ENCODE results near the gene SYCE3. TPM values are rescaled to one million over a fixed set of nuclear protein-coding genes. Genes with fewer than 3 reads are reported as not detected.

SYCE3 gene
- total and polyA plus RNA-seq, 9 of the 15 experiments (the other 6 are each of a cell fraction or from before 2014, with no cell fraction given) = 0.56 TPM; not detected in 8

DNA sequence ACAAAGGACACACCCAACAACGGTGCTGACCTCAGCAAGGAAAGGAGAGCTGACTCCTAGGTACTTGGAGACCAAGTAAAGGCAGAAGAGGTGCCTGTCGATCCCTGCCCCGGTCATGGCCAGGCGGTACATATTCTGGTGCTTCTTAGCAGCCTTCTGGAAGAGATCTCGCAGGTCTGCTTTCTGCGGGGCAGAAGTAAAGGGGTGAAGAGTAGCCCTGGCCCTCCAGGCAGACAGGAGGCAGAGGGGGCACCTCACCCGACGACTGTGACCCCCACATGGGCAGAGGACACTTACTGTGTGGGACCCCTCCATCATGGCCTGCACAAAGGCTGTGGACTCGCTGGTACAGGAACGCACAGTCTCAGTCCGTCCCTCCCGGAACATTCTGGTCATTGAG, 8.1 kb upstream of the SYCE3 start:
- 59% methylated on average over 11 of the region's 12 CpGs for WGBS (ENCODE audit: insufficient coverage, low coverage, missing lambda C conversion rate)
- DNase-seq (ENCODE audit: extremely low read depth in 1 of 4, low spot score in 3 of 4) (no peak), ATAC-seq (no peak), FAIRE-seq (no peak)
- Histone ChIP-seq H3K9ac (ENCODE audit: insufficient read depth in 1 of 2, low read depth in 2 of 2, low read length in 2 of 2) (peak overlapping the region in 1 of 2 experiments; percentile 9; a peak in 1 of 4 replicates), H3K9me1 (ENCODE audit: control insufficient read depth, insufficient read depth, low read length) (no peaks in the 10 kb centered on the region), H3K27ac (ENCODE audit: extremely low read depth, low read depth, low read length) (no peak overlapping the region), H3K27me3 (ENCODE audit: control insufficient read depth in 2 of 2, insufficient read depth in 2 of 2, low read length in 2 of 2) (no peaks in the 10 kb centered on the region), H2AFZ (ENCODE audit: low read depth, low read length) (no peak overlapping the region), H3K4me1 (replicated peaks in 1 of 2; ENCODE audit: control insufficient read depth in 2 of 2, insufficient read depth in 2 of 2, low read length in 2 of 2) (peaks cover 0 to 10% of the 10 kb centered on the region in 2 experiments; a peak in 3 of 5 replicates), H3K4me2 (ENCODE audit: insufficient read depth, low read length) (no peak overlapping the region), H3K79me2 (ENCODE audit: control insufficient read depth, insufficient read depth, low read length) (no peaks in the 10 kb centered on the region), H3K9me3 (replicated peaks; ENCODE audit: control insufficient read depth, insufficient read depth, low read depth, low read length) (no peaks in the 10 kb centered on the region), H3K4me3 (no peak overlapping the region), H4K20me1 (replicated peaks; ENCODE audit: control insufficient read depth, insufficient read depth, low read length) (no peaks in the 10 kb centered on the region), H3K36me3 (ENCODE audit: control insufficient read depth, insufficient read depth, low read length) (no peaks in the 10 kb centered on the region)
- CTCF ChIA-PET (ENCODE audit: low intra/inter-chr PET ratio) = no interaction called here
- intact Hi-C loops (cut with micrococcal nuclease) = no loop called here
- in situ Hi-C loops (cut with MboI) = no loop called here
- BruUV-seq (replicated peaks) = no TSS peak
- POLR2A ChIA-PET = no interaction called here
- TF ChIP-seq RBM22 (IDR thresholded peaks at IDR 0.05; ENCODE audit: low read depth, low read length, poor library complexity, severe bottlenecking) (no peak), HNRNPLL (IDR thresholded peaks at IDR 0.05; ENCODE audit: low read depth, low read length, poor library complexity, severe bottlenecking) (no peak), ARID1B (IDR thresholded peaks at IDR 0.05) (no peak), RBM14 (IDR thresholded peaks at IDR 0.05; ENCODE audit: borderline replicate concordance, insufficient read depth, low read depth, low read length) (no peak), PBX2 (CRISPR knock-in tag; IDR thresholded peaks at IDR 0.05; ENCODE audit: low read depth) (no peak), PBX2 (tag; conservative IDR thresholded peaks at IDR 0.05; ENCODE audit: low read depth) (no peak), THRAP3 (IDR thresholded peaks at IDR 0.05; ENCODE audit: borderline replicate concordance) (no peak), MYNN (IDR thresholded peaks at IDR 0.05) (no peak), MYNN (CRISPR knock-in tag; IDR thresholded peaks at IDR 0.05) (no peak), IRF9 (tag; IDR thresholded peaks at IDR 0.05) (no peak), ZNF707 (CRISPR knock-in tag; conservative IDR thresholded peaks at IDR 0.05) (no peak), NCOA2 (IDR thresholded peaks at IDR 0.05; ENCODE audit: partially characterized antibody in 2 of 2) (no peak), CBFB (CRISPR knock-in tag; IDR thresholded peaks at IDR 0.05) (no peak), JUN (IDR thresholded peaks at IDR 0.05; ENCODE audit: borderline replicate concordance, low read depth, low read length) (no peak), JUN (CRISPR knock-in tag; IDR thresholded peaks at IDR 0.05; ENCODE audit: borderline replicate concordance) (no peak), ZNF717 (CRISPR knock-in tag; IDR thresholded peaks at IDR 0.05) (no peak), NFXL1 (CRISPR knock-in tag; IDR thresholded peaks at IDR 0.05) (no peak), NONO (IDR thresholded peaks at IDR 0.05; ENCODE audit: low read depth in 2 of 2, low read length in 1 of 2) (no peak)
- TF ChIP-seq, protein P1, sequence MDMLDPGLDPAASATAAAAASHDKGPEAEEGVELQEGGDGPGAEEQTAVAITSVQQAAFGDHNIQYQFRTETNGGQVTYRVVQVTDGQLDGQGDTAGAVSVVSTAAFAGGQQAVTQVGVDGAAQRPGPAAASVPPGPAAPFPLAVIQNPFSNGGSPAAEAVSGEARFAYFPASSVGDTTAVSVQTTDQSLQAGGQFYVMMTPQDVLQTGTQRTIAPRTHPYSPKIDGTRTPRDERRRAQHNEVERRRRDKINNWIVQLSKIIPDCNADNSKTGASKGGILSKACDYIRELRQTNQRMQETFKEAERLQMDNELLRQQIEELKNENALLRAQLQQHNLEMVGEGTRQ (CRISPR knock-in tag; IDR thresholded peaks at IDR 0.05) = no peak

Data from K562 (cell line).